Karpas-422 (cell line): ENCODE measurements around the gene CD300C. TPM values are rescaled to one million over a fixed set of nuclear protein-coding genes. Genes with fewer than 3 reads are reported as not detected.
A peak's percentile ranks its signal among the peaks of the same experiment; 100 is the strongest.
"Not testable (repeated sequence)": the region's sequence is repeated elsewhere in the genome, so short reads cannot be mapped to it uniquely, and the experiment has no call there.

Experiments
- DNase-seq: peaks from one replicate; pipeline ENCODE4 v3.0.0-alpha.2; 2015
- H2AFZ ChIP-seq: fragments of 200-600 bp; sonication (generic); 2 replicates; pipeline ENCODE4 v1.6.1; 2014; ENCODE audit warnings: antibody characterized with exemption, low read length, mixed read lengths
- H3K27ac ChIP-seq: fragments of 200-600 bp; sonication (generic); 2 replicates; pipeline ENCODE4 v1.5.1; 2014; ENCODE audit warnings: mild to moderate bottlenecking, low read length, moderate library complexity
- H3K27me3 ChIP-seq: fragments of 200-600 bp; sonication (generic); 2 replicates; pipeline ENCODE4 v1.6.1; 2014; ENCODE audit warnings: low read length, mixed read lengths
- H3K36me3 ChIP-seq: fragments of 200-600 bp; sonication (generic); 2 replicates; pipeline ENCODE4 v1.6.1; 2014; ENCODE audit warnings: low read length, mixed read lengths; ENCODE audit not compliant: insufficient read depth
- H3K4me1 ChIP-seq: fragments of 200-600 bp; sonication (generic); 2 replicates; pipeline ENCODE4 v1.6.1; 2014; ENCODE audit warnings: mild to moderate bottlenecking, low read length, mixed read lengths
- H3K4me2 ChIP-seq: fragments of 200-600 bp; sonication (generic); 2 replicates; pipeline ENCODE4 v1.6.1; 2014; ENCODE audit warnings: low read length, low read depth, mild to moderate bottlenecking; ENCODE audit not compliant: poor library complexity, severe bottlenecking
- H3K4me3 ChIP-seq: fragments of 200-600 bp; sonication (generic); 2 replicates; pipeline ENCODE4 v1.5.1; 2014; ENCODE audit warnings: mild to moderate bottlenecking, antibody characterized with exemption, low read length, mixed read lengths
- H3K79me2 ChIP-seq: fragments of 200-600 bp; sonication (generic); 2 replicates; pipeline ENCODE4 v1.6.1; 2014; ENCODE audit warnings: mild to moderate bottlenecking, low read length, mixed read lengths
- H3K9ac ChIP-seq: fragments of 200-600 bp; sonication (generic); 2 replicates; pipeline ENCODE4 v1.6.0; 2014; ENCODE audit warnings: low read length
- H3K9me2 ChIP-seq: fragments of 200-600 bp; sonication (generic), shearing (Covaris generic); replicated peaks from 2 replicates; pipeline ENCODE4 v1.6.0; 2014; ENCODE audit warnings: mild to moderate bottlenecking, low read length, moderate library complexity; ENCODE audit not compliant: insufficient read depth
- H3K9me3 ChIP-seq: fragments of 300-700, 200-600 bp; sonication (generic); 2 replicates; pipeline ENCODE4 v1.6.1; 2014; ENCODE audit warnings: low read length, mixed read lengths
- H4K20me1 ChIP-seq: fragments of 200-600 bp; sonication (generic); 2 replicates; pipeline ENCODE4 v1.6.1; 2014; ENCODE audit warnings: mild to moderate bottlenecking, antibody characterized with exemption, low read length, low read depth; ENCODE audit not compliant: insufficient read depth
- total RNA-seq: library from RNA; depleted of rRNA; stranded (reverse); fragments of >200 nt; shearing (Covaris generic); gene quantifications from 2 replicates; pipeline ENCODE4 v1.2.3, GENCODE V29; 2014; ENCODE audit warnings: low replicate concordance

The CD300C gene
- total RNA-seq, 1 experiment from 2014 or later: not detected

DNA sequence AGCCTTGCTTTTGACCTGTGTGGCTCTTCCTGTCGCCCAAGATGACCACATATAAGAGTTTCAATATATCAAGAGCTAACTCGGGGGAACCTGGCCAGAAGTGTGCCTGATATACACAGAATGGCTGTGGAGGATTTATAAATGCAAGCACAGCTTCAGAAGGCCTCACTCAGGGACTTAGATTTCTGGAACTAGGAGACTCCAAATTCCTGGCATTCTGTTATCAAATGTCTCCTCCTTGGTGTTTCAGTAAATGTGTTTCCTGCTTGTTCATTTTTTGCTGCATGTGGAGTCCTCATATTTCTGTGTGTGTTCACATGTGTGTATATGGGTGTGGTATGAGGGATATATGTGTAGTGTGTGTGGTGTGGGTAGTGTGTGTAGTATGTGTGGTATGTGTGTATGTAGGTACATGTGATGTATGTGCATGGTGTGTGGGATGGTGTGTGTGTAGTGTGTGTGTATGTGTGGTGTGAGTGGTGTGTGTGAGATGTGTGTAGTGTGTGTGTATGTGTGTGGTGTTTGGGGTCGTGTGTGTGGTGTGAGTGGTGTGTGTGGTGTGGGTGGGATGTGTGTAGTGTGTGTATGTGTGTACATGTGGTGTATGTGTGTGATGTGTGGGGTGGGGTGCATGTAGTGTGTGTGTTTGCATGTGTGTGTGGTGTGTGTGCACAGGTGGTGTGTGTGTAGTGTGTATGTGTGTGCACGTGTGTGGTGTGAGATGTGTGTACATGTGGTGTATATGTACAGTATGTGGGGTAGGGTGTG is 22.4 kb upstream of the CD300C start:
- no peak overlapping the region for H3K4me2 ChIP-seq

DNA sequence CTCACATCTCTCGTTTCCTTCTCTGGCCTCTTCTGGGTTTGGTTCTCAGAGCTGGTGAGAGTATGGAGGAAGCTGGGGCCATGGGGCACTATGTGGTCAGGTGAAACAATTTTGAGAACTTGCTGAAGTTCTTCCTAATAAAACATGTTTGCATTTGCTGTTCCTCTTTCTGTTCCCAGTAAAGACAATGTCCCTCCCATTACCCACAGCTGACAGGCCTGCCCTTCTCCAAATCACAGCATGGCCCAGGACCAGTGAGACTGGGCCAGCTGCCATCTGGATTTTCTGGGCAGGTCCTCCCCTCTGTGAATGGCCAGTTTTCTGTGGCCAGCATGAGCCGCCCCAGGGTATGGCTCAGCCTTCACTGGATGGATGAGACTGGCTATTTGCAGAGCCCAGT is 21.5 kb upstream of the CD300C start, which contains the start of gene CD300H:
Gene CD300H (minus strand): TSS at position 113 of the 400 bp plus-strand sequence.
- Histone ChIP-seq H2AFZ (no peak within 1 kb of the TSS), H3K4me2 (no peak within 1 kb of the TSS), H3K9me2 (no peaks in the 10 kb centered on the region), H3K9me3 (no peaks in the 10 kb centered on the region), H3K4me1 (no peaks in the 10 kb centered on the region), H3K79me2 (no peaks in the 10 kb centered on the region), H3K27me3 (no peaks in the 10 kb centered on the region), H4K20me1 (no peaks in the 10 kb centered on the region), H3K27ac (no peak within 1 kb of the TSS), H3K4me3 (no peak within 1 kb of the TSS), H3K36me3 (no peaks in the 10 kb centered on the region), H3K9ac (no peak within 1 kb of the TSS)
- no peak for DNase-seq

More for the DNA sequence above, 22.4 kb upstream of the CD300C start:
- H4K20me1 ChIP-seq: no peaks in the 10 kb centered on the region
- H3K4me1 ChIP-seq: no peaks in the 10 kb centered on the region
- H2AFZ ChIP-seq: no peak overlapping the region
- H3K79me2 ChIP-seq: no peaks in the 10 kb centered on the region
- no peaks in the 10 kb centered on the region for H3K9me2 ChIP-seq
- H3K36me3 ChIP-seq: no peaks in the 10 kb centered on the region
- H3K27me3 ChIP-seq: no peaks in the 10 kb centered on the region
- no peak overlapping the region for H3K9ac ChIP-seq
- no peak overlapping the region for H3K27ac ChIP-seq
- DNase-seq: no peak
- no peaks in the 10 kb centered on the region for H3K9me3 ChIP-seq
- H3K4me3 ChIP-seq: no peak overlapping the region

DNA sequence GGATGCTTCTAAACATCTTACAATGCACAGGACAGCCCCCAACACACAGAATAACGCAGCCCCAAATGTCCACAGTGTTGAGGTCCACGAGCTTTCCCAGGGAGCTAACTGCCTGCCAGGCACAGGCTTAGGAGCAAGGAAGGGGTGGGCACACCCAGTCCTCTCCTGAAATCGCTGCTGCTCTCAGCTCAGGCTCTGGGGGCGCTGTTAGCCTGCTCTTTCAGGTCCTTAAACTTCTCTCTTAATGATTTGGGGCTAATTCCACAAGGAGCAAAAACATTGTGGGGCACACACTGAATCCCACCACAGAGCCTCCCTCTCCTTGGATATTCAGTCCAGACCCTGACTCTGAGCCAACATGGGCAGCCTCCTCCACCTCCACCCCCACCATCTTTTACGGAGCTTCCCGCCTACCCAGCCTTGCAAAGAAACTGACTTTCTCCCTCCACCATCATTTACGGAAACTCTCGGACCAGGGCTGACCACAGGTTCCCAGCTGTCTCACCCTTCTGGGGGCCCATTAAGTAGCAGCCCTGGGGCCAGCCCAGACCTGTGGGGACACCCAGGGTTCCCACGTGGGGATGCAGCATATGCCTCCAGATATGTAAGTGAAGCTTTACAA is 20.3 kb upstream of the CD300C start:
- H3K36me3 ChIP-seq: no peaks in the 10 kb centered on the region
- no peaks in the 10 kb centered on the region for H3K79me2 ChIP-seq
- H3K27me3 ChIP-seq: no peaks in the 10 kb centered on the region
- H3K27ac ChIP-seq: no peak overlapping the region
- H3K9me3 ChIP-seq: no peaks in the 10 kb centered on the region
- no peaks in the 10 kb centered on the region for H3K4me1 ChIP-seq
- no peaks in the 10 kb centered on the region for H4K20me1 ChIP-seq
- no peak overlapping the region for H3K4me3 ChIP-seq
- no peak overlapping the region for H3K4me2 ChIP-seq
- H3K9me2 ChIP-seq: no peaks in the 10 kb centered on the region
- H2AFZ ChIP-seq: no peak overlapping the region
- H3K9ac ChIP-seq: no peak overlapping the region
- peak; percentile 78 for DNase-seq

DNA sequence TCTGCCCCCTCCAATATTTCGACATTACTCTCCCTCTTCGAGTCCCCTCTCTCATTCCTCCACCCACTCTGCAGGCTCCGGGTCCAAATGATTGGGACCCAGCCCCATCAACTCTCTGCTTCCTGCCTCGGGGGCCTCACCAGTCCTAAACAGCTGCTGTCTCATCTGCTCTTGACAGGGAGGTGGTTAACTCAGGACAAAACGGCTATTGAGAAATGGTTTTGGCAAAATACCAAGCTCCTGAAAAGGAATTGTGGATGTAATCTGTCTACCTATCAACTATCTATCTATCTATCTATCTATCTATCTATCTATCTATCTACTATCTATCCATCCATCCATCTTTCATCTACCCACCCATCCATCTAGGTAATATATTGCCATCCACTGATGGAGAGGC is 19.2 kb upstream of the CD300C start:
- Histone ChIP-seq H4K20me1 (no peaks in the 10 kb centered on the region), H3K9me3 (no peaks in the 10 kb centered on the region), H3K4me3 (no peak overlapping the region), H3K36me3 (no peaks in the 10 kb centered on the region), H3K4me2 (no peak overlapping the region), H3K4me1 (no peaks in the 10 kb centered on the region), H3K27me3 (no peaks in the 10 kb centered on the region), H3K27ac (no peak overlapping the region), H3K9ac (no peak overlapping the region), H2AFZ (no peak overlapping the region), H3K79me2 (no peaks in the 10 kb centered on the region), H3K9me2 (no peaks in the 10 kb centered on the region)
- DNase-seq: no peak

DNA sequence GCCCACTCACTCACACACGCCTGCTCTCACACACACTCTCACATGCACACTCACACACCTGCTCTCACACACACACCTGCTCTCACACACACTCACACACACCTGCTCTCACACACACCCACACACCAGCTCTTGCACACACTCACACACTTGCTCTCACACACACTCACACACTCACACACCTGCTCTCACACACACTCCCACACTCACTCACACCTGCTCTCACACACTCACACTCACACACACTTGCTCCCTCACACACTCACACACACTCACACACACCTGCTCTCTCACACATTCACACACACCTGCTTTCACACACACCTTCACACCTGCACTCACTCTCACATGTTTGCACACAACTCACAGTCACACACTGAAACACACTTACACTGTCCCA is 17.4 kb upstream of the CD300C start:
- no peaks in the 10 kb centered on the region for H3K27me3 ChIP-seq

DNA sequence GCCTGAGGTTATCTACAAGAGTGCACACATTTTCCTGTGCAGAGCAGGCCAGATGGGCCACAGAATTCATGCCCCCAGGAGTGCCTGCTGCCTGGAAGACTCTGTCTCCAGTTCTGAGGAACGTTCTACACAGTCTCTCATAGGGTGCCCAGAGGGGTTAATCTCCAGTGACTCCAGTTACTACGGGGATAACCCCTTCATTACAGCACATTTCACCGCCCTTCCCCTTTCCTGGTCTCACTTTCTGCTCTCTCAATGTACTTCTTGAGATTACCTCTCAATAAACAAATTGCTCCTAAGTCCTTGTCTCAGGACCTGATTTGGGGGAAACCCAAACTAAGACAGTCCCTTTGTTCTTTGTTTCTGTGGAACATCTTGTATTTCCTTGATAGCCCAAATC is 15.7 kb upstream of the CD300C start:
- H3K36me3 ChIP-seq: no peaks in the 10 kb centered on the region
- no peak overlapping the region for H3K9ac ChIP-seq
- no peak overlapping the region for H2AFZ ChIP-seq
- no peaks in the 10 kb centered on the region for H3K9me3 ChIP-seq
- no peak overlapping the region for H3K4me3 ChIP-seq
- H3K27ac ChIP-seq: no peak overlapping the region
- no peak for DNase-seq
- H3K27me3 ChIP-seq: no peaks in the 10 kb centered on the region
- no peaks in the 10 kb centered on the region for H3K4me1 ChIP-seq
- no peak overlapping the region for H3K4me2 ChIP-seq
- no peaks in the 10 kb centered on the region for H3K79me2 ChIP-seq
- no peaks in the 10 kb centered on the region for H3K9me2 ChIP-seq
- H4K20me1 ChIP-seq: no peaks in the 10 kb centered on the region

More for the DNA sequence above, 17.4 kb upstream of the CD300C start:
- Histone ChIP-seq H3K4me1 (no peaks in the 10 kb centered on the region), H3K9me3 (no peaks in the 10 kb centered on the region), H3K79me2 (no peaks in the 10 kb centered on the region), H4K20me1 (no peaks in the 10 kb centered on the region), H3K36me3 (no peaks in the 10 kb centered on the region), H3K9me2 (no peaks in the 10 kb centered on the region), H3K27ac (no peak overlapping the region), H3K4me2 (no peak overlapping the region), H3K9ac (no peak overlapping the region), H3K4me3 (no peak overlapping the region), H2AFZ (no peak overlapping the region)
- DNase-seq: no peak

DNA sequence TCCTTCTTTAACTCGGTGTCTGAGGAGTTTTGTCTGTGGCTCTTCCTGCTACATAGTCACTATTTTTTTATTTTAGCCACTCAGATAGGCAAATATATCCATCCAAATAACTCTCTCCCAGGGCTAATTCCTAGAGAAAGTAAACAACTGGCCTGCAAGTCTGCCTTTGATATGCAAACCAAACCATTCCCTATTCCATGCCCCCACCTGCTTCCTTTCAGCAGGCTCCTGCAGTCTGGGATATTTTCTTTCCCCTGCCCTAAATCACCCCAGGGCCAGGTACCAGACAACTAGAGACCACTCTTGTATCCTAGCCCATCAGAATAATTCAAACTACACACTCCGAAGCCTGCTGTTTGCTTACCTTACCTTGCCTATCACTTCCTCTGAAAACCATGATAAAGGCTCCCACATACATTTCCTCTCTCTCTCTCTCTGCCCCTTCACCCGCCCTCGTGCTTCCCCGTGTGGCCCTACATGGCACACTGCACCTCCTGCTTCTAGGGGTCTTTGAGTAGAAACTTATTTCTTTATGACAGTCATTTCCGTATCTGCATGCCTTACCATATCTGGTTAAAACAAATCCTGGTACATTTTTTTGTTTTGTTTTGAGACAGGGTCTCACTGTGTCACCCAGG is 13.1 kb upstream of the CD300C start:
- no peak for DNase-seq
- no peak overlapping the region for H2AFZ ChIP-seq
- no peaks in the 10 kb centered on the region for H3K79me2 ChIP-seq
- H3K4me2 ChIP-seq: no peak overlapping the region
- H3K36me3 ChIP-seq: no peaks in the 10 kb centered on the region
- H3K9me3 ChIP-seq: no peaks in the 10 kb centered on the region
- no peaks in the 10 kb centered on the region for H3K4me1 ChIP-seq
- H3K9me2 ChIP-seq: no peaks in the 10 kb centered on the region
- H3K27ac ChIP-seq: no peak overlapping the region
- H3K27me3 ChIP-seq: no peaks in the 10 kb centered on the region
- H3K9ac ChIP-seq: no peak overlapping the region
- H3K4me3 ChIP-seq: no peak overlapping the region
- no peaks in the 10 kb centered on the region for H4K20me1 ChIP-seq

DNA sequence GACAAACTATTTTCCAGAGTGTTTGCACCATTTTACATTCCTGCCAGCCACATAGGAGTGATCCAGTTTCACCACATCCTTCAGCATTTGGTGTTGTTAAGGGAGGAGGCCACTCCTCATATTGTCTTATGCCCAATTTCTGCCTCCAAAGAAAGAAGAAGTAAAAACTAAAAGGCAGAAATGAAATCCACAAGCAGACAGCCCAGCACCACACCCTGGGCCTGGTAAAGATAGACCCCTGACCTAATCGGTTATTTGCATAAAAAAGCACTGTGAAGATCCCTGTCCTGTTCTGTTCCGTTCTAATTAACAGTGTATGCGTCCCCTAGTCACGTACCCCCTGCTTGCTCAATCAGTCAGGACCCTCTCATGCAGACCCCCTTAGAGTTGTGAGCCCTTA is 12.5 kb upstream of the CD300C start:
- not testable (repeated sequence) for H3K9ac ChIP-seq, H3K27me3 ChIP-seq, H3K27ac ChIP-seq, H3K4me2 ChIP-seq, H3K9me2 ChIP-seq, H3K4me3 ChIP-seq, DNase-seq, H3K9me3 ChIP-seq, H3K36me3 ChIP-seq, H3K79me2 ChIP-seq, H4K20me1 ChIP-seq, H3K4me1 ChIP-seq, H2AFZ ChIP-seq
